ENCODE data around the gene UBIAD1.
"Not testable (repeated sequence)": the region's sequence is repeated elsewhere in the genome, so short reads cannot be mapped to it uniquely, and the experiment has no call there.

Gene UBIAD1

DNA sequence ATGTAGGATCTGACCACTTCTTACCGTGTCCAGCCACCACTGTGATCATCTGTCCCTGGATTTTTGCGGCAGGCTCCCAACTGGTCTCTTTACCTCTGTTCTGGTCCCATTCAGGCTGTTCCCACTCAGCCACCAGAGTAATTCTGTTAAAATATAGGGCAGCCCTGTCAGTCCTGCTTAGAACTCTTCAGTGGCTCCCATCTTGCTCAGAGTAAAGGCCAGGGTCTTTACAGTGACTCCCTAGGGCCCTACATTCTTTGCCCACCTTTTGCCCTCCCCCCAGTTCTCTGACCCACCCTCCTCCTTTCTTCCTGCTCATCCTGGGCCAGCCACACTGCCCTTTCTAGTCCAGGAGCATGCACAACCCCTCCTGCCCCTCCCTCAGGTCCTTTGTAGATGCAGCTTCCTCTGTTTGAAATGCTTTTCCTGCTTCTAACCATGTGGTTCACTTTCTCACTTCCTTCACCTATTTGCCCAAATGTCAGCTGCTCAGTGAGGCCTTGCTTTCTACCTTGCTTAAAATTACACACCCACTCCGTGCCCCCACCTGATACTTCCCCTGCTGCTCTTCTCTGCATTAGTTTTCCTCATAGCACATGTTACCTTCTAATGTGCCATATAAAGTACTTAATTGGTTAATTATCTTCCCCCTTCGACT is 7.8 kb downstream of the UBIAD1 start:
- no peak for DNase-seq

DNA sequence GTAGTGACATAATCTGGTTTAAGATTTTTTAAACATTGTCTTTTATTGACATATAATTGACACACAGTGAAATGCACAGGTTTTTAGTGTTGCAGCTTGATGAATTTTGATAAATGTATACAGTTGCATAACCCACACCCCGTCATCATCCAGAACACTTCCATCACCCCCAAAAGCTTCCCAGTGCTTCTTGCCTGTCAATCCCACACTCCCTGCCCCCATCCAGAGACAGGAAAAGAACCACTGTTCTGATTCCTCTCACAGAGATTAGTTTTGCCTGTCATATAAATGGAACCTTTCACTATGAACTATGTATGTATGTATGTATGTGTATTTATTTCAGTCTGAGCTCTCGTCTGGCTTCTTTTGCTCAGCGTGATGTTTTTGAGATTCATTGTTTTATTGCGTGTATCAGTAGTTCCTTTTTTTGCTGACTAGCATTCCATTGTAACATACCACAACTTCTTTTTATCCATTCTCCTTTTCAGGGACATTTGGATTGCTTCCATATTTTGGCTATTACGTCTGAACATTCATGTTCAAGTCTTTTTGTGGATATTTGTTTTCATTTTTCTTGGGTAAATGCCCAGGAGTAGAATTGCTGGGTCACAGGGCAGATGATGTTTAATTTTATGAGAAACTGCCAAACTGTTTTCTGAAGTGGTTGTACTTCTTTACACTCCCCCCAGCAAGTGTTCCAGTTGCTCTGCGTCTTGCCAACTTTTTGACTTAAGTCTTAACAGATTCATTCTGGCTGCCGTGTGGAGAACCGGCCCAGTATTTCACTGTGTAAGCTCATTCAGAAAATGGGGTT is 8.7 kb downstream of the UBIAD1 start:
- DNase-seq = no peak

DNA sequence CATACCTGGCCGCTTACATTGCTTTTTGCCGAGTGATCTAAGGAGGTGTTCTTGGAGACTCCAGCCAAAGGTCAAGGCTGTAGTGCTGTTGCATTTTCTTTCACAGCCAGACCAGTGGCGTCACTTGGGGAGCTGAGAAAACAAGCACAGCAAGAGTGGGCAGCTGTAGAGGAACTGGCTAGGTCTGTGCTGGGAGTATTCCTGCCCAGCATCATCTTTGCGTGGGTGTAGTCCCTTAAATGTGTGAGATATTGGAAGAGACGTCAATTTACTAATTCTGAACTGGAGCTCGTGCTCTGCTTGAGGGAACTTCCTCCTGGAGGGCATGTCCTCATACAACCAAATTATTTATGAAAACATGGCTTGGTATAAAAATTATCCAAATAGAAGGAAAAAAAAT is 10.2 kb downstream of the UBIAD1 start:
- DNase-seq = no peak

DNA sequence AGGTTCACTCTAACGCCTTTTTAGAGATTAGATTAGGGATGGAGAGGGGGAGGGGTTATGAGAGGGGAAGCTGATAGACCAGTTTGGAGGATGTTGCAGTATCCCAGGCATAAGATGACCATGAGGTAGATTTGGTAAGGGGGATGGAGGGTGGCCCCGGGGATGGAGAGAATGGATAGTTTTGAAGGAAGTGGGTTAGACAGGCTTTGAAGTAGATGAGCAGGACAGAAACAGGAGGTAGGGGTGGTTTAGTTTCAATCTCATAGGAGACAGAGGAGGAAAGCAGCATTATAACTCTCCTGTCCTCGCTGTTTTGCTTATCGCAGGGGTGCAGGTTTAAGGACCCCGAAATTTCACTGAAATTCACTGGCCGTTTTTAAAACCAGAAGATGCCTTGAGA is 11.8 kb downstream of the UBIAD1 start:
- DNase-seq = no peak

DNA sequence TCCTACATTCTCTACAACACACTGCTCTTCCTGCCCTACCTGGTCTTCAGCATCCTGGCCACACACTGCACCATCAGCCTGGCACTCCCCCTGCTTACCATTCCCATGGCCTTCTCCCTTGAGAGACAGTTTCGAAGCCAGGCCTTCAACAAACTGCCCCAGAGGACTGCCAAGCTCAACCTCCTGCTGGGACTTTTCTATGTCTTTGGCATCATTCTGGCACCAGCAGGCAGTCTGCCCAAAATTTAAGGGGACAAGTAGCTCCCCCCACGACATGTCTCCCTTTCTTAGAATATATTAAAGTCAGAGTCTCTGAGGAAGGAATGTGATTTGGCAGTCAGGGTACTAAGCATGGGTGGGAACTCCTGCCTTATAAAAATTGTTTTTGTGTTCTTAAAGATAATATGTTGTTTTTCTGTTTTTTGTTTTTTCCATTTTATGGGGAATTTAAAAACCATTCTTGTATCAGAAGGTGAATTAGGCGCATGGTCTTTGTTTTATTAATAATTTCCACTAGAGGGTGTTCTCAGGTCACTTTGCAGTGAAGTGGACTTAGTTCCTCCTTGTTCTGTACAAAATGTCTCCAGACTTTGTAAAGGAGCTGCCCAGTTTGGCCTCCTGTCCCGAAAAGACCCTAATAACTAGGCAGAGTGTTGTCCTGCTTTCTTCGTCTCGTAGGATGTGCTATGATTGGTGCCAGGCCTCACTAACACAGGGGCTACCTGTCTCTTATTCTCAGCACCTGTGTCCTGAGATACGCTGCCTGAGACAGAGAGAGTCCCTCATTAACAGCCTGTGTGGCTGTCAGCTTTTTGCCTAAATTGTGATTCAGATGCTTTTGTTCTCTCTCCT is 13.1 kb downstream of the UBIAD1 start:
- no peak for DNase-seq

DNA sequence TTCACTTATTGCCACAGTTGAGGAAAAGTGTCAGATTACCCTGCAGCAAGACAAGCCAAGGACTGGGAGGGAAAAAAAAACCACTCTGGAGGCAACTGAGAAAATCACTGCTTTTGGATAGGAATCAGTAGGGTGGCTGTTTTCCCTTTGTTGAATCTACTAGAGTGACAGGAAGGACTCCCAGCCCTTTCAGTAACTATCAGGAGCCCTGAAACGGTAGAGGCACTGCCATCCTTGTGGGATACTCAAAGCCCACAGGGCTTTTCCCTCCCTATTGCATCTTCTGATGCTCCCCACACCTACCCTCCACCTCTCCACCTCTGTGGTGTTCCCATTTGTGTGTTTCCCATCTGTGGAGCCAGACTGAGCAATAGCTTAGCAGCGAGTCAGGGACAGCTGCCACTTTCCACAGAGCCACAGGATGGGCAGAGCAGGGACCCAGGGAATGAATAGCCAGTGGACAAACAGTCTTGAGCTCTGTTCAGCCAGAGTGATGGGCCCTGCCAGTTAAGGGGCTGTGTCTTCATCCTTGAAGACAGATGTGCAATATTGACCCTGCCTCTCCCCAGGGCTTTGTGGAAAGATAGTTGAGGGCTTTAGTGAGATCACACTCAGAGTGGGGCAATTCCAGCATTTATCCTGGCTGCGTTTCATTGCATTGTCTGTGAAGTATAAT is 13.9 kb downstream of the UBIAD1 start:
- no peak for DNase-seq

DNA sequence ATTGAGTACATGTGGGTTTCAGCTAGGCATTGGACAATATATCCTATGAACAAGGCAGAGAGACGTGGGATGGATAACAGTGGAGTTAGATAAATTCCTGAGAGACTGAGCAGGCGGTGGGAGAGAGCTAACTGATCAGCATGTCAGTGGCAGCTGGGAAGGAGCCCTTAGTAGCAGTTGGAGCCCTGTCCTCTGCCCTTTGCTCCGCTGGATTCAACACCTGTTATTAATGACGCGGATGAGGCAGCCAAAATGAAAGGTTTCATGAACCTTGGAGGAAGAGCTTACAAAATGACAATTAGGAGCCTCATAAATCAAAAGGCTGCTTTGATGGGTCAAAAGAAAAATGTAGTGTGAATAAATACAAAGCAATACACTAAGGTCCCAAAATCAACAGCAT is 16.1 kb downstream of the UBIAD1 start:
- no peak for DNase-seq

DNA sequence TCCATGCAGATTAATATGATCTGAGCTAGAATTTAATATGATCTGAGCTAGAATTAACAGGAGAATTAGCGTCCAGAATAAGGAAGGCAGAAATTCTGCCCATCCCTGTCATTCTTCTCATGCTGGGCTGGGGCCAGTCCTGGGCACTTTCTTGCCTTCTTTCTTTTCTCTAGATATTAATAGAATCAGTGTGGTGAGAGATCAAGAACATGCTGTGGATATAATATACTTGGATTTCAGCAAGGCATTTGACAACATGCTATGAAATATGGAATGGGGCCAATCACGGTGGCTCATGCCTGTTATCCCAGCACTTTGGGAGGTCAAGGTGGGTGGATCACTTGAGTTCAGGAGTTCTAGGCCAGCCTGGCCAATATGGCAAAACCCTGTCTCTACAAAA is 18.1 kb downstream of the UBIAD1 start:
- DNase-seq = no peak

DNA sequence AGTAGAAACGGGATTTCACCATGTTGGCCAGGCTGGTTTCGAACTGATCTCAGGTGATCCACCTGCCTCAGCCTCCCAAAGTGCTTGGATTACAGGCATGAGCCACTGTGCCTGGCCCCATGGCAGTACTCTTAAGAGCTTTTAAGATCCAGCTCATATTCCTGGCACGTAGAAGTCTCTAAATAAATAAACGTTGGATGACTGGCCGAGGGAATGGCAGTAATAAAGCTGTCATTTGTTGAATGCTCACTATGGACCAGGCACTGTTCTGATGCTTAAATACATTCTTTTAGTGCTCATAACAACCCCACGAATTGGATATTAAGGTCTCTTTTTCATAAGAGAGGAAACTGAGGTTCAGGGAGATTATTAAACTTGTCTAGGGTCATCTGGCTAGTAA is 20.9 kb downstream of the UBIAD1 start:
- DNase-seq = no peak

DNA sequence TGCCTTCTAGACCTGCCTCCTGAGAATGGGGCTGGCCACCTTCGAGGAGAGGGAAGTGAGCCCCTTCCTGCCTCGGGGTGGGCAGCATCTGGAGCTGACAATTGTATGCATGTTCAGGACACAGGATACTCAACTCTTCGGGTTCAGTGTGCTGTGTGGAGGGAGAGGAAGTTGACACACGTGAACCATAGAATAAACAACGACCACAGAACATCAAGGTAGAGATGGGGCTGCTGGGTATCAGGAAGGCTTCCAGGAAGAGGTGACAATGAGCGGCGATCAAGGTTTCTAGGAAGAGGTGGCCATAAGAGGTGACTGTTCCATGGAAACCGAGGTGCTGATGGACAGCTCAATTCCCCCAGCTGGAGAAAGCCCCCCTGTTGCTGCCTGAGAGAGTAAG is 22.0 kb downstream of the UBIAD1 start:
- DNase-seq = no peak

DNA sequence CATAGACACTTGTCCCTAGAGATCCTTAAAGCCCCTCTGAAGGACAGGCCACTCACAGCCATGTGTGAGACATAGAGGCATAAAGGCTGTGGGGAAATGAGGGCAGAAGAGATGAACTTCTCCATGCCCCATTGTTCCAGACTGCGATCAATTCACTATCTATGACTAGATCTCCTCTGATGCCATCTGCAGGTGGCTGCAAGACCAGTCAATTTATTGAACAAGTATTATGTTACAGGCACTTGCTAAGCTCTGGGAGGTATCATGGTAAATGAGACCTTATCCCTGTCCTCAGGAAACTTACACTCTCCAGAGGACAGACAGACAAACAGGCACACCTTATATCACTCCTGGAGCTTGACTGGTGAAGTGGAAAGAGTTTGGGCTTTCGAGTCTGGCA is 22.9 kb downstream of the UBIAD1 start:
- no peak for DNase-seq

DNA sequence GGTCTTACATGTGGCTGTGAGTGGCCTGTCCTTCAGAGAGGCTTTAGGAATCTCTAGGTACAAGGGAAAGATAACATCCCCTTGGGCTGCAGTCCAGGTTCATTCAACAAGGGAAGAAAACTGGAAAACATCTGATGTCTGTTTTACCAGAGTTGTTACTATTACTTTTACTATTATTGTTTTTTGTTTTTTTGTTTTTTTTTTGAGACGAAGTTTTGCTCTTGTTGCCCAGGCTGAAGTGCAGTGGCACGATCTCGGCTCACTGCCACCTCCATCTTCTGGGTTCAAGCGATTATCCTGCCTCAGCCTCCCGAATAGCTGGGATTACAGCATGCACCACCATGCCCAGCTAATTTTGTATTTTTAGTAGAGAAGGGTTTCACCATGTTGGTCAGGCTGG is 24.8 kb downstream of the UBIAD1 start:
- DNase-seq = not testable (repeated sequence)

DNA sequence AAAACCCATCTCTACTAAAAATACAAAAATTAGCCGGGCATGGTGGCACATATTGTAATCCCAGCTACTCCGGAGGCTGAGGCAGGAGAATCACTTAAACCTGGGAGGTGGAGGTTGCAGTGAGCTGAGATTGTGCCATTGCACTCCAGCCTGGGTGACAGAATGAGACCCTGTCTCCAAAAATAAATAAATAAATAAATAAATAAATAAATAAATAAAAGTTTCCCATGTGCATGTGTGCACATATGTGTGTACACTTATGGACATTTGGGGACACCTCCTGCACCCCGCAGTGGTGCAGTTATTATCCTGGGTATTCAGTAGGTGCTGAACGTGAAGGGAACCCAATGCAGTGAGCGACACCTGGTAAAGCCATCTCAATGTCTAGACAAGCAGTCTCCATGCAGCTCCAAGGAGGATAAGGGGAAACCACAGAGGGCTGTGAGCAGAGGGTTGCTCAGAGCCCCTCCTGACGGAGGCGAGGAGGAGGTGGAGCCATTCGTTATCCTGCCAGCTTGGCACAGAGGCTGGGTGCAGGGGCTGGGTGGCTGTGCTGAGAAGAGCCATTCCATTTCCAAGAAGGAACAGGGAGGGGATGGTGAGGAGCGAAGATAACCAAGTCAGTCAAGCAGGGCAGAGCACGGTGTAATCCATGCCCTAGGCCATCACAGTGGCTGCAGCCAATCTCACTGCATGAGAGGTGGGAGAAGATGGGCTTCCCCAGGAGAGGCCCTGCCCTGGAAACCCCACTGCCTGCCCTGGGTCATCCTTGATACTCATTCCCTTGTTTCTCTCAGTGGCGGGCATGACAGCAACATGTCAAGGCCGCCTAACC is 25.6 kb downstream of the UBIAD1 start:
- DNase-seq = no peak

DNA sequence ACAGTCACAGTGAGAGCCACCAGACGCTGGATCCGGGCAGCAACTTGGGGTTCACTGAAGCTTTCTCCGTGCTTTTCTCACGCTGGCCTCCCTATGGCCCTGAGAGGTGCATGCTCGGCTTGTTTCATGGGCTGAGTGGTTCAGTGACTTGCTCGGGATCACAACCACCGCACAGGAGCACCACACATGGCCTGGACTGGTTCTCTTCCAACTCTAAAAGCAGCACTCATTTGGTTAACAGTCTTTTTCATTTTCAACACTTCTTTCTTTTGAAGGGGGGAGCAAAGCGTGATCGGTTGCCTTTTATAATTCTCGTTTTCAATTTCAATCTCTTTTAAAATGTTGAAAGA is 26.2 kb downstream of the UBIAD1 start:
- DNase-seq = no peak

DNA sequence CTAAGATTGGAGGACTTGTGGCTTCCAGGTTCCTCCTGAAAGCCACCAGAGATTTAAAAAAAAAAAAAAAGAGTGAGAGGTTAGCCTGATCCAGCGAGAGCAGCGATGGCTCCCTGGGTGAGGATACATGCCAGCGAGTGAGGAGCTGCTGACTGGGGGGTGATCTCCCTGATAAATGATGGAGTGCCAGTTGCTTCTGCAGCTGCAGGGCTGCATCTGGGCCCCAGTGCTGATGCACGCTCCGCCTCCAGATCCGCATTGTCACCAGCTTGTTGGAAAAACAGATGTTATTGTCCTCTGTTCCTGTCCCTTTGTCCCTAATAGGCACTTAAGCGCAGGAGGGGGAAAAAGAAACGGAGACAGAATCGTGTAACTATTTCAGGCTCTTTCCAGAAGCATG is 28.6 kb downstream of the UBIAD1 start:
- DNase-seq = no peak

DNA sequence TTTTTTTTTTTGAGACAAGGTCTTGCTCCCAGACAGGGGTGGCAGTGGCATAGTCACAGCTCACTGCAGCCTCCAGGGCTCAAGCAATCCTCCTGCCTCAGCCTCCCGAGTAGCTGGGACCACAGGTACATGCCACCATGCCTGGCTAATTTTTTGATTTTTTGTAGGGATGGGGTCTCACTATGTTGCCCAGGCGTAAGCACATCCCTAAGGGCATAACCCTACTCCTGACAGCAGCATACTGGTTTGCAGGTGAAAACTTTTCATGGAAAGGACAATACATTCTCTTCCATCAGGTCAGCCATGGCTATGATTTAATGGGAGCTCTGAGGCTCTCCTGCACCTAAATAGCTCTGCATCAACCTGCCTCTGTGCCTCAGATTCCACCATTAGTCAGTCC is 29.4 kb downstream of the UBIAD1 start:
- no peak for DNase-seq

DNA sequence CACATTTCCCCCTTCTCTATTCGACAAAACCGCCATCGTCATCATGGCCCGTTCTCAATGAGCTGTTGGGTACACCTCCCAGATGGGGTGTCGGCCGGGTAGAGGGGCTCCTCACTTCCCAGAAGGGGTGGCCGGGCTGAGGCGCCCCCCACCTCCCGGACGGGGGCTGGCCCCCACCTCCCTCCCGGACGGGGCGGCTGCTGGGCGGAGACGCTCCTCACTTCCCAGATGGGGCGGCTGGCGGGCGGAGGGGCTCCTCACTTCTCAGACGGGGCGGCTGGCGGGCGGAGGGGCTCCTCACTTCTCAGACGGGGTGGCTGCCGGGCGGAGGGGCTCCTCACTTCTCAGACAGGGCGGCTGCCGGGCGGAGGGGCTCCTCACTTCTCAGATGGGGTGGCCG is 32.5 kb downstream of the UBIAD1 start:
- not testable (repeated sequence) for DNase-seq

DNA sequence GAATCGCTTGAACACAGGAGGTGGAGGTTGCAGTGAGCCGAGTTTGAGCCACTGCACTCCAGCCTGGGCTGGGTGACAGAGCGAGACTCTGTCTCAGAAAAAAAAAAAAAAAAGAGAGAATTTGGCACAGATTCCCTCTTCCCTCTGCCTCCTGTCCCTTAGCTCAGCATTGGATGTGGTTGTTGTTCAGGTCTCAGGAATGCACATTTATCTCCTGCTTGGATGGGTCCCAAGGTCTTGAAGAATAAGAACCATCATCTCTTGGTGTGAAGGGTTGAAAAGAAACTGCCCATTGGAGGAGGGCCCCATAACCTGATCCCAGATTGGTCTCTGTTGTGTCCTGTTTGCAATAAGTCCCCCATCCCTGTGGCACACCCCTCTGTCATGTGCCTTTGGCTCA is 34.9 kb downstream of the UBIAD1 start:
- no peak for DNase-seq

DNA sequence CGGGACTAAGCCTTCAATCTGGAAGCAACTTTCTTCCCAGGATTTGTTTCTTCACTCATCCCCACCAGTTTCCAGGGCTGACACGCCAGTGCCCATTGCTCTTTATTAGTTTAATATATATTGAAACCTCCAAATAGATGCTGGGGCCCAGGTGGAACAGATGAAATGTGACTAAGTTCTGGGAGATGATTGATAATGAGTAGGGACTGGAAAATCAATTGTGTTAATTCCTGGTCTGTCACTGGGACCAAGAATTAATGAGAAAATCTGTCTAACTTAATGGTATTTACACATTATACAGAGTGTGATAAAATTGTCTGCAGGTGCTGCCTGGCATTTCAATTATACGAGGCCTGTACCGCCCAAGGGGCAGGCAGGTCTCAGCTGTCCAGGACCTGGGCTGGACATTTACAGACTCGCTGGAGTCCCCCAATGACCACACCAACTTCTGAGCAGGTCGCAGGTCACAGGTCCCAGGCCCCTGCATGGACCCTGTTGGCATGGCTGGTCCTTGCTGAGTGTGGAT is 35.8 kb downstream of the UBIAD1 start:
- no peak for DNase-seq

DNA sequence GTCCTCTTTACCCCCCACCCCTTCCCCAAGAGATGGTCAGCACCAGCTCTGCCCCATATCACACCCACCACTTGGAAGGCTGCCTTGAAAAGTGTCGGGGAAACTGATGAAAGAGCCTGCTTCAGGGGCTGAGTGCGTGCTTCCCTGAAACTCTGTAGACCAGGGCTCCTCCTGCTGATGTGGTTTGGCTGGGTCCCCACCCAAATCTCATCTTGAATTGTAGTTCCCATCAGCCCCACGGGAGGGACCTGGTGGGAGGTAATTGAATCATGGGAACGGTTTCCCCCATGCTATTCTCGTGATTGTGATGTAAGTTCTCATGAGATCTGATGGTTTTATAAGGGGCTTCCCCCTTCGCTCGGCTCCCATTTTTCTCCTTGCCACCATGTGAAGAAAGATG is 36.4 kb downstream of the UBIAD1 start:
- no peak for DNase-seq

DNA sequence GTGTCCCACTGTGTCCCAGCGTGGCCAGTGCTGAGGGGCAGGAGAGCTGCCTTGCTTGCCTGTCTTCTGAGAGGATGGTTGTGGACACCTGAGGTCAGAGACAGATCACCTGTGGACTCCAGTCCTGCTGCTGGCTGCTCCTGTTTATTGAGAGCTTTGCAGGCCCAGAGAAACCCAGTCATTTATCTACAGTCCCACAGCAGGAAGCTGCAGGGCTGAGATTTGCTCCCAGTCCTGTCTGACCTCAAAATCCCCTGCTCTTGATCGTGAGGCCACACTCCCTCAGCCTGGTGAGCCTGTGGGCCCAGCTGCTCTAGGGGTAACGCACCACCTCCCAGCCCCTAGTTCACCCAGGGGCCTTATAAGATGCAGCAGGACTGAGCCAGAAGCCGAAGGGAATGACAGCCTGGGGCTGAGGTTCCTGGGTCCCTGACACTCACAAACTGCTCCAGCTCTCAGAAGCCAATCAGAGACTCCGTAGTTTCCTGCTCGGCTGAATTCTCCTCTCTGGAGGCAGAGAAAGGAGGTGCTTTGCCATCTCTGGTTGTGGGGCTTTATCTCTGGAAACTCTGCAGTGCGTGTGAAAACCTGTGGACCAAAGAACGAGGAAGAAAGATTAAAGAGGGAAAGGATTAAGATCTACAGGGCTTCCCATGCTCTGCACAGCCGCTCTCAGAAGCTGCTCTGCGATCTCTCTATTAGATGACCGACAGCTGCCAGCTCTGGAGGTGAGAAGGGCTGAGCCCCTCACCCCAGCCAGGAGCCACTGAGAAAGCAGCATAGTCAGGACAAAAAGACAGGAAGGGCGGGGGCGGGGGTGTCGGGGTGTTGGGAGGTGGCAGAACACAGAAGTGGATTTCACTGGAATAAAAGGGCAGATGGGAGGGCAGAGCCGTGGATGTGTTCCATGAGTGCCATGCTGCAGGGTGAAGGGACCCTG is 39.1 kb downstream of the UBIAD1 start:
- DNase-seq = no peak

Data from KG1 (cell line).